Inflammatory macrophage (primary cell): ENCODE data around the gene HYLS1.
A peak's percentile ranks its signal among the peaks of the same experiment; 100 is the strongest.
"Not testable (repeated sequence)": the region's sequence is repeated elsewhere in the genome, so short reads cannot be mapped to it uniquely, and the experiment has no call there.

Experiments used
- DNase-seq, 2 donors: peaks; one replicate each; pipeline ENCODE4 v3.0.0-alpha.2; 2020 to 2022

The HYLS1 gene

GRCh38 chr11:125903711-125904659 lies 16.5 kb downstream of the HYLS1 start, which contains the start of gene DDX25:
Gene DDX25 (plus strand): TSS chr11:125904508. CDS start chr11:125904518, 10 bp downstream.
- no peak for DNase-seq

GRCh38 chr11:125904678-125905077 lies 17.2 kb downstream of the HYLS1 start:
- no peak for DNase-seq

GRCh38 chr11:125910226-125910849 lies 22.9 kb downstream of the HYLS1 start:
- no peak for DNase-seq

GRCh38 chr11:125914601-125915000 lies 27.1 kb downstream of the HYLS1 start:
- DNase-seq: not testable (repeated sequence)

GRCh38 chr11:125916683-125917347 lies 29.3 kb downstream of the HYLS1 start:
- DNase-seq: no peak

GRCh38 chr11:125918140-125918840 lies 30.8 kb downstream of the HYLS1 start:
- no peak for DNase-seq

- DNase-seq: no peak
These were observed 33.6 kb downstream of the HYLS1 start for GRCh38 chr11:125921042-125921441.

GRCh38 chr11:125922156-125922555 lies 34.7 kb downstream of the HYLS1 start:
- DNase-seq: no peak

- DNase-seq: peak; percentile 46 to 70
These were observed 35.6 kb downstream of the HYLS1 start for GRCh38 chr11:125923012-125923579.

GRCh38 chr11:125923633-125924032 lies 36.2 kb downstream of the HYLS1 start:
- DNase-seq: no peak

- no peak for DNase-seq
These were observed 37.0 kb downstream of the HYLS1 start for GRCh38 chr11:125924384-125925007.

- DNase-seq: no peak
These were observed 37.8 kb downstream of the HYLS1 start for GRCh38 chr11:125925247-125925740.

GRCh38 chr11:125925804-125926203 lies 38.3 kb downstream of the HYLS1 start:
- DNase-seq: no peak

GRCh38 chr11:125926682-125927081 lies 39.2 kb downstream of the HYLS1 start:
- DNase-seq: no peak

GRCh38 chr11:125929445-125930075 lies 42.1 kb downstream of the HYLS1 start:
- DNase-seq: no peak

- DNase-seq: no peak
These were observed 42.6 kb downstream of the HYLS1 start for GRCh38 chr11:125930076-125930450.

- DNase-seq: no peak
These were observed 43.6 kb downstream of the HYLS1 start for GRCh38 chr11:125931116-125931515.

- no peak for DNase-seq
These were observed 44.2 kb downstream of the HYLS1 start for GRCh38 chr11:125931668-125932067.

- DNase-seq: no peak
These were observed 44.8 kb downstream of the HYLS1 start for GRCh38 chr11:125932301-125932700.

- DNase-seq: no peak
These were observed 45.8 kb downstream of the HYLS1 start for GRCh38 chr11:125933030-125933813.
